ENCODE results near the gene CPM. TPM values are rescaled to one million over a fixed set of nuclear protein-coding genes. Genes with fewer than 3 reads are reported as not detected.

The CPM gene
- total and polyA plus RNA-seq, 2 donors (not counting 3 experiments of a cell fraction or from before 2014, with no cell fraction given), result not detected

DNA sequence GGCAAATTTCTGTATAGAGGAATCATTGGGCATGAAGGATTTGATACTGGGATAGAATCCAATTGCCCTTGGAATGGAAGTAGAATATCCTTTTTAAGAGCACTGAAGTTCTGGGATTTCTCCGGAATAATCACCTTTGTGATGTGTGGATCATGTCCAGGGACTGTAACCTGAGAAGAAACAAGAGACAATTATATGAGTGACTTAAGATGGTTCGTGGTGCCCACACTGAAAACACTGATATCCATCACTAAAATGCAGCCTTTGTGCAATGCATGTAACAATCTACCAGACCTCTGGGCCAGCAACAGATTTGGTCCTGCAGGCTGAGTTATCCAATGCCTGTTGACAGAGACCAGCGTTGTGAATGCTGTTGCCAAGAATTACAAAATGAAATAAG is 76.5 kb downstream of the CPM start:
- no peaks in the 10 kb centered on the region for H3K36me3 ChIP-seq (ENCODE audit: control insufficient read depth in 2 of 2, extremely low read depth in 1 of 2, insufficient read depth in 2 of 2, low read length in 2 of 2)
- peaks cover 4 to 12% of the 10 kb centered on the region in 2 experiments for H3K27me3 ChIP-seq (ENCODE audit: control insufficient read depth in 2 of 2, insufficient read depth in 2 of 2, low read length in 2 of 2)
- FAIRE-seq (no peak), DNase-seq (ENCODE audit: low read depth, low spot score) (no peak)
- no peak for TF ChIP-seq JUN (IDR thresholded peaks at IDR 0.05; ENCODE audit: borderline replicate concordance, insufficient read depth, insufficient read length, low read depth)
- no peak for TF ChIP-seq MYC (IDR thresholded peaks at IDR 0.05; ENCODE audit: low read depth, low read length)
- no peak for TF ChIP-seq GATA2 (IDR thresholded peaks at IDR 0.05; ENCODE audit: insufficient read depth, insufficient read length, low read depth, low read length)
- no peak for TF ChIP-seq EZH2 (IDR thresholded peaks at IDR 0.05; ENCODE audit: borderline replicate concordance, low read depth, low read length, severe bottlenecking)
- TF ChIP-seq, protein P1, sequence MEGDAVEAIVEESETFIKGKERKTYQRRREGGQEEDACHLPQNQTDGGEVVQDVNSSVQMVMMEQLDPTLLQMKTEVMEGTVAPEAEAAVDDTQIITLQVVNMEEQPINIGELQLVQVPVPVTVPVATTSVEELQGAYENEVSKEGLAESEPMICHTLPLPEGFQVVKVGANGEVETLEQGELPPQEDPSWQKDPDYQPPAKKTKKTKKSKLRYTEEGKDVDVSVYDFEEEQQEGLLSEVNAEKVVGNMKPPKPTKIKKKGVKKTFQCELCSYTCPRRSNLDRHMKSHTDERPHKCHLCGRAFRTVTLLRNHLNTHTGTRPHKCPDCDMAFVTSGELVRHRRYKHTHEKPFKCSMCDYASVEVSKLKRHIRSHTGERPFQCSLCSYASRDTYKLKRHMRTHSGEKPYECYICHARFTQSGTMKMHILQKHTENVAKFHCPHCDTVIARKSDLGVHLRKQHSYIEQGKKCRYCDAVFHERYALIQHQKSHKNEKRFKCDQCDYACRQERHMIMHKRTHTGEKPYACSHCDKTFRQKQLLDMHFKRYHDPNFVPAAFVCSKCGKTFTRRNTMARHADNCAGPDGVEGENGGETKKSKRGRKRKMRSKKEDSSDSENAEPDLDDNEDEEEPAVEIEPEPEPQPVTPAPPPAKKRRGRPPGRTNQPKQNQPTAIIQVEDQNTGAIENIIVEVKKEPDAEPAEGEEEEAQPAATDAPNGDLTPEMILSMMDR (IDR thresholded peaks at IDR 0.05; ENCODE audit: extremely low read depth in 1 of 2, insufficient read depth in 1 of 2, low read depth in 1 of 2, low read length in 2 of 2), result no peak
- no peak for TF ChIP-seq FOS (IDR thresholded peaks at IDR 0.05; ENCODE audit: borderline replicate concordance, insufficient read depth, low read length)
- no peaks in the 10 kb centered on the region for H4K20me1 ChIP-seq (replicated peaks; ENCODE audit: control insufficient read depth, extremely low read depth, insufficient read depth, low read length)
- POLR2A ChIA-PET, result no interaction called here
- dilution Hi-C loops (cut with MboI; ENCODE audit: extremely low pct_ligation_motif_present, low sequenced_read_pairs), result no loop called here
- H3K9ac ChIP-seq (replicated peaks; ENCODE audit: extremely low read depth, insufficient read depth, low read length), result no peak overlapping the region
- no peaks in the 10 kb centered on the region for H3K4me1 ChIP-seq (ENCODE audit: control insufficient read depth, extremely low read depth, insufficient read depth, low read length)
- H3K4me2 ChIP-seq (ENCODE audit: insufficient read depth, low read length), result no peak overlapping the region
- no TSS peak for BruUV-seq (replicated peaks)
- no peak overlapping the region for H3K4me3 ChIP-seq (replicated peaks in 1 of 3; ENCODE audit: insufficient read depth in 1 of 3, low read depth in 1 of 3, low read length in 3 of 3)
- intact Hi-C loops (cut with micrococcal nuclease), result no loop called here
- H3K9me3 ChIP-seq (replicated peaks; ENCODE audit: control insufficient read depth, insufficient read depth, low read length), result no peaks in the 10 kb centered on the region
- H2AFZ ChIP-seq (ENCODE audit: low read depth, low read length), result no peak overlapping the region
- CTCF ChIA-PET, result no interaction called here
- no peak overlapping the region for H3K27ac ChIP-seq (ENCODE audit: insufficient read depth, low read depth, low read length)
- H3K9me1 ChIP-seq (replicated peaks; ENCODE audit: control insufficient read depth, extremely low read depth, insufficient read depth, low read length), result no peaks in the 10 kb centered on the region
- no peaks in the 10 kb centered on the region for H3K79me2 ChIP-seq (ENCODE audit: control insufficient read depth, insufficient read depth, low read length)

DNA sequence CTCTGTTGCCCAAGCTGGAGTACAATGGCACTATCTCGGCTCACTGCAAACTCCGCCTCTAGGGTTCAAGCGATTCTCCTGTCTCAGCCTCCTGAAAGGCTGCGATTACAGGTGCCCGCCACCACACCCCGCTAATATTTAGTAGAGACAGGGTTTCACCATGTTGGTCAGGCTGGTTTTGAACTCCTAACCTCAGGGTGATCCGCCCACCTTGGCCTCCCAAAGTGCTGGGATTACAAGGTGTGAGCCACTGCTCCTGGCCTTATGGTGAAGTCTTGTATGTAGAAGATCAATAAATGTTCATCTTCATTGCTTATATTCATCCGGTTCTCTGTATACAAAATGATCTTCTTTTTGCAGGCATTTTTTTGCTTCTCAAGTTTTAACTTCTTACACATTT is 77.2 kb downstream of the CPM start:
- CTCF ChIA-PET, result no interaction called here
- intact Hi-C loops (cut with micrococcal nuclease), result no loop called here

More for the DNA sequence above, 77.2 kb downstream of the CPM start:
- Histone ChIP-seq H3K4me2 (ENCODE audit: insufficient read depth, low read length) (no peak overlapping the region), H3K4me1 (ENCODE audit: control insufficient read depth, extremely low read depth, insufficient read depth, low read length) (no peaks in the 10 kb centered on the region), H3K27ac (ENCODE audit: insufficient read depth, low read depth, low read length) (no peak overlapping the region), H3K4me3 (replicated peaks in 1 of 3; ENCODE audit: insufficient read depth in 1 of 3, low read depth in 1 of 3, low read length in 3 of 3) (no peak overlapping the region), H3K27me3 (ENCODE audit: control insufficient read depth in 2 of 2, insufficient read depth in 2 of 2, low read length in 2 of 2) (peaks cover 4 to 12% of the 10 kb centered on the region in 2 experiments), H4K20me1 (replicated peaks; ENCODE audit: control insufficient read depth, extremely low read depth, insufficient read depth, low read length) (no peaks in the 10 kb centered on the region), H3K36me3 (ENCODE audit: control insufficient read depth in 2 of 2, extremely low read depth in 1 of 2, insufficient read depth in 2 of 2, low read length in 2 of 2) (no peaks in the 10 kb centered on the region), H3K9ac (replicated peaks; ENCODE audit: extremely low read depth, insufficient read depth, low read length) (no peak overlapping the region), H3K79me2 (ENCODE audit: control insufficient read depth, insufficient read depth, low read length) (no peaks in the 10 kb centered on the region), H3K9me1 (replicated peaks; ENCODE audit: control insufficient read depth, extremely low read depth, insufficient read depth, low read length) (no peaks in the 10 kb centered on the region), H3K9me3 (replicated peaks; ENCODE audit: control insufficient read depth, insufficient read depth, low read length) (no peaks in the 10 kb centered on the region), H2AFZ (ENCODE audit: low read depth, low read length) (no peak overlapping the region)
- no peak for DNase-seq (ENCODE audit: low read depth, low spot score)
- no TSS peak for BruUV-seq (replicated peaks)
- TF ChIP-seq MYC (IDR thresholded peaks at IDR 0.05; ENCODE audit: low read depth, low read length), result no peak
- dilution Hi-C loops (cut with MboI; ENCODE audit: extremely low pct_ligation_motif_present, low sequenced_read_pairs), result no loop called here
- no peak for FAIRE-seq
- POLR2A ChIA-PET, result no interaction called here
